Neural crest cell (in vitro differentiated cells): ENCODE results near the gene GALNT16. TPM values are rescaled to one million over a fixed set of nuclear protein-coding genes. Genes with fewer than 3 reads are reported as not detected.
"Not testable (repeated sequence)": the region's sequence is repeated elsewhere in the genome, so short reads cannot be mapped to it uniquely, and the experiment has no call there.

Source experiments
- DNase-seq: peaks from one replicate; pipeline ENCODE4 v3.0.0; 2021; ENCODE audit warnings: low read depth, mixed read lengths, low spot score
- H3K27ac Mint-ChIP-seq: one replicate; pipeline ENCODE4 v1.8.0; 2021; ENCODE audit warnings: mild to moderate bottlenecking, mixed read lengths; ENCODE audit not compliant: unreplicated experiment
- H3K27me3 Mint-ChIP-seq: 2 replicates; pipeline ENCODE4 v1.8.0; 2021; ENCODE audit warnings: low read depth, mild to moderate bottlenecking, mixed read lengths
- H3K36me3 Mint-ChIP-seq: 2 replicates; pipeline ENCODE4 v1.8.0; 2021; ENCODE audit warnings: low read depth, mild to moderate bottlenecking, mixed read lengths
- H3K4me1 Mint-ChIP-seq: 2 replicates; pipeline ENCODE4 v1.8.0; 2021; ENCODE audit warnings: mixed read lengths
- H3K4me3 Mint-ChIP-seq: one replicate; pipeline ENCODE4 v1.8.0; 2021; ENCODE audit warnings: mild to moderate bottlenecking, mixed read lengths
- H3K9me3 Mint-ChIP-seq: 2 replicates; pipeline ENCODE4 v1.8.0; 2021; ENCODE audit warnings: mixed read lengths
- CTCF ChIP-seq: fragments of 200-600 bp; sonication (generic); conservative IDR thresholded peaks from 2 replicates; pipeline ENCODE4 v1.5.0; 2021; ENCODE audit warnings: antibody characterized with exemption, mild to moderate bottlenecking
- long read RNA-seq: library from polyadenylated mRNA; unstranded; transcript quantifications from one replicate; pipeline ENCODE4 v2.0.0, GENCODE V29; 2020
- total RNA-seq: library from RNA; stranded (reverse); gene quantifications from 2 replicates; pipeline ENCODE4 v1.2.1, GENCODE V29; 2021

The GALNT16 gene
- 18.5 and 20.1 TPM in 2 replicates for total RNA-seq
- long read RNA-seq, full-length matches to known transcripts, result 2 of 6 reads
- long read RNA-seq, partial matches to known transcripts, result 1 of 6 reads
- long read RNA-seq, other reads (novel, unspliced or antisense), result 3 of 6 reads

GRCh38 chr14:69259527-69260189 is at the start of gene GALNT16:
GALNT16 (plus strand) TSS chr14:69260158; CDS start chr14:69260291, 133 bp downstream.
- TF ChIP-seq CTCF, result peak; percentile 60
- peaks cover 46% of the 10 kb centered on the region for H3K27me3 Mint-ChIP-seq

GRCh38 chr14:69214393-69214792 is 45.6 kb upstream of the GALNT16 start:
- no peak overlapping the region for H3K27ac Mint-ChIP-seq
- no peaks in the 10 kb centered on the region for H3K27me3 Mint-ChIP-seq
- H3K9me3 Mint-ChIP-seq, result no peaks in the 10 kb centered on the region
- H3K36me3 Mint-ChIP-seq, result peaks cover 13% of the 10 kb centered on the region
- no peak for DNase-seq
- no peaks in the 10 kb centered on the region for H3K4me1 Mint-ChIP-seq
- no peak for TF ChIP-seq CTCF
- no peak overlapping the region for H3K4me3 Mint-ChIP-seq

More at GRCh38 chr14:69259527-69260189, at the start of gene GALNT16:
- peak within 1 kb of the TSS; percentile 62 for H3K27ac Mint-ChIP-seq
- H3K4me1 Mint-ChIP-seq, result peaks cover 22% of the 10 kb centered on the region
- H3K4me3 Mint-ChIP-seq, result peak within 1 kb of the TSS; percentile 88
- H3K36me3 Mint-ChIP-seq, result no peaks in the 10 kb centered on the region
- DNase-seq, result peak; percentile 60
- H3K9me3 Mint-ChIP-seq, result no peaks in the 10 kb centered on the region

GRCh38 chr14:69217663-69218062 is 42.3 kb upstream of the GALNT16 start:
- peaks cover 17% of the 10 kb centered on the region for H3K36me3 Mint-ChIP-seq
- H3K4me3 Mint-ChIP-seq, H3K27ac Mint-ChIP-seq: not testable (repeated sequence)

DNA sequence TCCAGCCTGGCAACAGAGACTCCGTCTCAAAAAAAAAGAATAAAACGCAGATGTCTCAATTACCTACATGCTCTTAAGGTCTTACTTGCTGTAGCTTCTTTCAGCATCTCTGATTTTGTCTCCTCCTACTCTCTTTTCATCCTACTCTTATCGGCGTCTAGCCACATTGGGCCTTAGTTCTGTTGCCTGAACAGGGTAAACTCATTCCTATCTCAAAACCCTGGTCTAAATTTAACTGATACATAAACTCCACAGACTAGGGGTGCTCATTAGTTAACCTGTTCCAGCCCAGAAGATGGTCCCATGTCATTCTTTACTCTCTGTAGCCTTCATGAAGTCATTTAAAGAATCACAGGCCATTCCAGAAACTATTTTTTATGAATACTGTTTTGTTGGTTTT is 35.0 kb upstream of the GALNT16 start:
- TF ChIP-seq CTCF, result no peak
- no peaks in the 10 kb centered on the region for H3K9me3 Mint-ChIP-seq
- peaks cover 3% of the 10 kb centered on the region for H3K4me1 Mint-ChIP-seq
- no peak overlapping the region for H3K4me3 Mint-ChIP-seq
- H3K36me3 Mint-ChIP-seq, result peaks cover 6% of the 10 kb centered on the region
- H3K27me3 Mint-ChIP-seq, result no peaks in the 10 kb centered on the region
- DNase-seq, result no peak
- H3K27ac Mint-ChIP-seq, result no peak overlapping the region

More at GRCh38 chr14:69217663-69218062, 42.3 kb upstream of the GALNT16 start:
- H3K27me3 Mint-ChIP-seq, DNase-seq, H3K4me1 Mint-ChIP-seq, H3K9me3 Mint-ChIP-seq: not testable (repeated sequence)

GRCh38 chr14:69226178-69226577 is 33.8 kb upstream of the GALNT16 start:
- Mint-ChIP-seq H3K9me3 (no peaks in the 10 kb centered on the region), H3K27me3 (no peaks in the 10 kb centered on the region), H3K36me3 (peaks cover 6% of the 10 kb centered on the region), H3K4me1 (peaks cover 3% of the 10 kb centered on the region), H3K4me3 (no peak overlapping the region), H3K27ac (no peak overlapping the region)
- TF ChIP-seq CTCF, result no peak
- DNase-seq, result no peak

- no peak overlapping the region for H3K27ac Mint-ChIP-seq
- peaks cover 3% of the 10 kb centered on the region for H3K4me1 Mint-ChIP-seq
- DNase-seq, result no peak
- H3K9me3 Mint-ChIP-seq, result no peaks in the 10 kb centered on the region
- no peak overlapping the region for H3K4me3 Mint-ChIP-seq
- peaks cover 8% of the 10 kb centered on the region for H3K36me3 Mint-ChIP-seq
- H3K27me3 Mint-ChIP-seq, result no peaks in the 10 kb centered on the region
- no peak for TF ChIP-seq CTCF
Measured at GRCh38 chr14:69226736-69227135, 33.2 kb upstream of the GALNT16 start.
